Measurements from ENCODE around the gene HERC2.

HERC2 gene

DNA sequence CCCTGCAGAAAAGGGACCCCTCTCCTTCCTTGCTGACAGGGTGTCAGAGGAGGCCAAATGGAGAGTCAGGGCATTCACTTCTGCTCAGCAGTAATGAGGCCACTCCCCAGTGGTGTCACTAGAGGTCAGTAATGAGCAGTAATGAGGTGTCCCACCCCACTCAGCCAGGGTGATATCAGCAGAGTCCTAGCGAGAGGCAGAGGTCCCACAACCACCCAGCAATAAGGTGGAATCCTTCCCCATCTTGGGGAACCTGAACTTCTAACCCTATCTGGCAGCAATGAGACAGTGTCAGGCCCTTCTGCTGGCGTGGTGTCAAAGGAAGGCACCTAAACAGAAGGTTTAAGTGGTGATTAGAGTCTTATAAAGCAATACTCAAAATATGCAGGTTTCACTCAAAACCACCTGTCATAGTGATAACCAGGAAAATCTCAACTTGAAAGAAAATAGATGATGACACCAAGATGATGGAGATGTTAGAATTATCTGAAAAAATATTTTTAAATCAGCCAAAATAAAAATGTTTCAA, 235.7 kb downstream of the HERC2 start:
- no peak for DNase-seq

DNA sequence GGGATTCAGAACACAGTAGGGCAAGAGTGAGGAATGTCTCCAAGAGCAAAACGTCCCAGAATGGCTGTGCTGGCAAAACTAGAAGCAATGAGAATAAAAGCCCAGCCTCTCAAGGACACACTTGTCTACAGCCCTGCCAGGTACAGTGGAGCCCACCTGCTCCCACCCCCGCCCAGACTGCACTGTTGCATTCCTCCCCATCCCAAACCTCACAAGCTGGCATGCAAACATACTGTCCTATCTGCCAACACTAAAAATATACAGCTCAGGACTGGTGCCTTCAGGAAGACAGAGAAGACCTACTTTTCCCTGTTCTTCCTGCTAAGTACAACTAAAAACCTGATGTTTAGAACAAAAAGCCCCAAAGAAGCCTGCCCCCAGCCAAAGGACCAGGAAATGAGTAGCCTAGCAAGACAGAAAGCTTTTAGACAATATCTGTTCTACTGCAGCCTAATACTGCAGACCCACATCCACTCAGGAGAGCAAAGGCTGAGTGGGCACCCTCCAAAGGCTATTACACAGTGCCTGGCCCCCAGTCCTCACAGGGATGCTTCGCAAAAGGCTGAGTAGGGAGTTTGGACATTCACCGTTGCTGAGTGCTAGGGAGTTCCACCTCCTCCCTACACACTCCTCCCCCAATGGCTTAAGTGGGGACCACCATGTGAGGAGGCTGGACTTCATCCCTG, 236.3 kb downstream of the HERC2 start:
- DNase-seq = no peak

DNA sequence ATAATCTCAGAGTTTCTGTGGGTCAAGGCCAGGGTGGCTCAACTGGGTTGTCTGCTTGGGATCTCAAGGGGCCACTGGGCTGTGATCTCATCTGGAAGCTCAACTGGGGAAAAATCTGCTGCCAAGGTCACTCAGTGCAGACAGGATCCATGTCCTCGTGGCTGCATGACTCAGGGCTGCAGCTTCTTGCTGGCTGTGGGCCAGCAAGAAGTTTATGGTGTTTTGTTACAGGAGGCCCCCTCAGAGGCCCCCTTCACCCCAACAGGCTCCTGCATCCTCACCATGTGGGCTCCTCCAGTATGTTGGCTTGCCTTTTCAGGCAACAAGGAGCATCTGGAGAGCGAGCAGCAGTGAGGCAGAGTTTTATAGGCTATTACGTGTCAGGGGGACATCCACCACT, 237.4 kb downstream of the HERC2 start:
- no peak for DNase-seq

DNA sequence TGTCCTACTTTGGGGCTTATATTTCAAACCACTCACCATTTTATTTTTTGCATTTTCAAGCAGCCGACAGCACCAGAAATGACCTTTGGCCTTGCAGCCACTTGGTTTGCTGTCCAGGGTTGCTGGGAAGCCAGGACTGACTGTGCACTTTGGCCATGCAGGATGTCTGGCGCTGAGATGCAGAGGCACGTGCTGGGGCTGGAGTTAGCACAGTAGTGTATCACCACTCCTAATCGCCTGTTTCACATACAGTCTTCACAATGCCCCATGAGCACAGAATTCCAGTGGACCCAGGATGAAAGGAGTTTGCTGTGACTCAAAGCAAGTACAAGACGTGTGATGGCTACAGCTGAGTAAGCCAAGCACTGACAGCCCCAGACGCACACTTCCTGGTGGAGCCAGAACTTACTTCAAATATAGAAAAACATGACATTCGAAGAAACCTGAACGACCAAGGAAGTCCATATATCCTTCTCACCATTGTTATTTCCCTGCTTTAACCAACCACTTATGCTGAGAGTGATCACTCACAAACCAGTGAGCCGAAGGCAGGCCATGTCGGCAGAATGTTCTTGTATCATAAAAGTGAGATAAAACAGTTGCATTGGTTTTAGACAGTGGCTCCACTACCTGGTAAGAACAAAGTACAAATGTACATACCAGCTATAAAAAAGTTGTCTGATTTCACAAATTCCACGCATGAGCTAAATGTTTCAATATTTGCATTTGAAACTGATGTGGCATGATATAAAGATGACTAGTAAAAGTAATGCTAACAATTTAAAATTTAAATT, 238.9 kb downstream of the HERC2 start:
- DNase-seq = no peak

GRCh38 chr15:28081594-28081993, 240.4 kb downstream of the HERC2 start:
- DNase-seq = no peak

GRCh38 chr15:28080386-28080785, 241.6 kb downstream of the HERC2 start:
- no peak for DNase-seq

GRCh38 chr15:28079313-28079969, 242.5 kb downstream of the HERC2 start:
- no peak for DNase-seq

DNA sequence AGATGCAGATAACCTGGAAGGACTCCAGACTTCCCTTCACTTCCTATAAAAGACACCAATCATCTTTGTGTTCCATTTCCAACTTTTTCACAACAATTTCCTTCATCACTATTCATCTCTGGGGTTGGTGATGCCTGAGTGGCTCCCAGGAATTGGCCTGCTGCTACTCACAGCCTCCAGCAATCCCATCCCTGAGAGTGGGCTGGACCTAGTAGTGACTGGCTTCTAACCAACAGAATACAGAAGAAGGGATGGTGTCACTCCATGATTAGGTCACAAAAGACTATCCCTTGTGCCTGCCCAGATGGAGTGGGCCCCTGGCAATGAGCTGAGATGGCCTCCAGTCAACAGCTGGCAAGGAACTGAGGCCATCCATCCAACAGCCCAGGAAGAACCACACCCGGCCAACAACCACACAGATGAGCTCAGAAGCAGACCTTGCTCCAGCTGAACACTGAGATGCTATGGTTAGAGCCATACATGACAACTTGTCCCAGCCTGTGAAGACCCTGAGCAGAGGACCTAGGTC, 243.7 kb downstream of the HERC2 start:
- no peak for DNase-seq

GRCh38 chr15:28075573-28075972, 246.4 kb downstream of the HERC2 start:
- DNase-seq = no peak

DNA sequence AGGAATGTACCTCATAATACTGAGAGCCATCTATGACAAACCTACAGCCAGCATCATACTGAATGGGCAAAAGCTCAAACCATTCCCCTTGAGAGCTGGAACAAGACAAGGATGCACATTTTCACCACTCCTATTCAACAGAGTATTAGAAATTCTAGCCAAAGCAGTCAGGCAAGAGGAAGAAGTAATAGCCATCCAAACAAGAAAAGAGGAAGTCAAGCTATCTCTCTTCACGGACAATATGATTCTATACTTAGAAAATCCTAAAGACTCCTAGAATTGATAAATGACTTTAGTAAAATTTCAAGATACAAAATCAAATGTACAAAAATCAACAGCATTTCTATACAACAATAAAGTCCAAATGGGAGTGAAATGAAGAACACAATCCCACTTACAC, 253.0 kb downstream of the HERC2 start:
- DNase-seq = no peak

DNA sequence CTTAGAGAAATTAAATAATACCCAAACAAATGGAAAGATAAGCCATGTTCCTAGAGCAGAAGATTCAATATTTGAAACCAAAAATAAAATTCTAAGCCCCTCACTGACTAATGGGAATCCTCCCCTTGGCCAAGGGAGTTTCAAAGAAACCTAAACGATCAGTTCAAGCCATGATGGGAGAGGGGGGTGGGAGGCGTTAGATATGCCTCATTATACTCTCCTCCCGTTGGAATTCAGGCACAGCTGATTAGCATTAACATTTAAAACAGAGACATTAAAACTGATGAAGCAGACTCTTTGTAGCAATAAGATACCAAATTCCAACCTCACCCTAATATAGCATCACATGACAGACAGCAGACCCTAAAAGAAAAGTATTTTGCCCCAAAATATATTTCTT, 255.7 kb downstream of the HERC2 start:
- no peak for DNase-seq

All from NCI-H1930 (cell line).